Peyer's patch (tissue), 4 donors: ENCODE results near the gene ZNF219.

Experiments
- CTCF ChIP-seq, 6 experiments: fragments of 450-650 bp in 4 of 6; fragments of 200-600 bp in 2 of 6; sonication (generic) in 1 of 6; IDR thresholded peaks; one replicate each; pipeline ENCODE4 v1.5.1; 2017 to 2019; ENCODE audit warnings: antibody characterized with exemption in 6 of 6, mild to moderate bottlenecking in 3 of 6, moderate library complexity in 1 of 6
- POLR2A ChIP-seq, 2 donors: fragments of 450-650 bp; IDR thresholded peaks; one replicate each; pipeline ENCODE4 v1.5.1; 2017; ENCODE audit warnings: antibody characterized with exemption in 2 of 2, mild to moderate bottlenecking in 2 of 2, moderate library complexity in 2 of 2

DNA sequence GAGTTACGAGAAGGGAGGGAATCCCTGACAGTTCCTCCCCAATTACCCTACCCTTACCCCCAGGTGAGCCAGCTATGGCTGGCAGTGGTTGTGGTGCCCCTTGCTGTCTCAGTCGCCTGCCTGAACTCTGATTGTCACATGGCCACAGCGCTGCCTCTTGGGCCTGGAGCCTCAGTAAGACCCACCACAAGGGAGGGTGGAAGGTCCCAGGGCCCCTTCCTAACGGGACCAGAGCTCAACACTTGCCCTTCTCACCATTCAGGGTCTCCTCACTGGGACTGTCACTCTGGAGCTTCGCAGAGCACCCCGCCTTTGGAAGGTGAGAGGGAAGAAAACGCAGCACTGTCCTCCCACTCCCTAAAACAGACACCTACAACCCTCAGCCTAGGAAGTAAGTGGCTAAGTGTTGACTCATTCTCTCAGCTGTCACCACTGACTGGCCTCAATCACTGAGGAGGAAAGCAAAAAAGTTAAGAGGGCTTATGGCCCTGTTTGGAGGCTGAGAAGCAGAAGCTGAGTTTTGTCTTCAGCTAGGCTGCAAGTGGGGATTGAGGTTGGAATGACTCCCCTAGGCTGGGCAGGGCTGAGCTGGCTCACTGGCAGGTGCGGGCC is 3.5 kb upstream of the ZNF219 start:
- TF ChIP-seq POLR2A (IDR thresholded peaks at IDR 0.05), result peak in 1 of 2 donors; percentile 21
- no peak for TF ChIP-seq CTCF (IDR thresholded peaks at IDR 0.05)
